Calu3 (cell line): ENCODE data around the gene EIF2B5. TPM values are rescaled to one million over a fixed set of nuclear protein-coding genes. Genes with fewer than 3 reads are reported as not detected.

Source experiments
- BruUV-seq: library from RNA; stranded (reverse); fragments of 400-500 nt; replicated peaks from 2 replicates; lab custom pipeline; 2021; lab: Mats Ljungman, UMichigan
- CTCF ChIA-PET: fragments of 300-600 bp; sonication (Branson Sonifier 250); formaldehyde crosslinking; loops from one replicate; lab custom pipeline; 2022; ENCODE audit warnings: antibody characterized with exemption; lab: Charles Lee
- DNase-seq: peaks from one replicate; pipeline ENCODE4 v3.0.0; 2022
- H3K27ac Mint-ChIP-seq: one replicate; pipeline ENCODE4 v1.8.0; 2022; ENCODE audit warnings: mixed read lengths; ENCODE audit not compliant: unreplicated experiment
- H3K27me3 Mint-ChIP-seq: one replicate; pipeline ENCODE4 v1.8.0; 2022; ENCODE audit warnings: mixed read lengths; ENCODE audit not compliant: unreplicated experiment
- H3K36me3 Mint-ChIP-seq: one replicate; pipeline ENCODE4 v1.8.0; 2022; ENCODE audit warnings: mild to moderate bottlenecking, moderate library complexity, mixed read lengths; ENCODE audit not compliant: insufficient read depth, unreplicated experiment
- H3K4me1 Mint-ChIP-seq: one replicate; pipeline ENCODE4 v1.8.0; 2022; ENCODE audit warnings: mild to moderate bottlenecking, low read depth, mixed read lengths; ENCODE audit not compliant: unreplicated experiment
- H3K4me3 Mint-ChIP-seq: one replicate; pipeline ENCODE4 v1.8.0; 2022; ENCODE audit warnings: mild to moderate bottlenecking, low read depth, moderate library complexity, mixed read lengths; ENCODE audit not compliant: unreplicated experiment
- H3K9me3 Mint-ChIP-seq: one replicate; pipeline ENCODE4 v1.8.0; 2022; ENCODE audit warnings: low read depth, mixed read lengths; ENCODE audit not compliant: unreplicated experiment
- CTCF ChIP-seq: fragments of 200-600 bp; IDR thresholded peaks from one replicate; pipeline ENCODE4 v1.8.0; 2022; ENCODE audit warnings: antibody characterized with exemption; ENCODE audit not compliant: unreplicated experiment
- intact Hi-C: fragments of 100-400 bp; cut with micrococcal nuclease; formaldehyde crosslinking; loops from one replicate; pipeline ENCODE4 v1.10.0; 2022; ENCODE audit not compliant: unreplicated experiment
- total RNA-seq: library from RNA; stranded (reverse); gene quantifications from 2 replicates; pipeline ENCODE4 v1.2.3, GENCODE V29; 2022

The EIF2B5 gene
- total RNA-seq, 1 experiment from 2014 or later: 79.6 TPM

- Mint-ChIP-seq H3K4me3 (peak overlapping the region; percentile 85), H3K36me3 (peaks cover 49% of the 10 kb centered on the region), H3K27me3 (no peaks in the 10 kb centered on the region), H3K4me1 (peaks cover 8% of the 10 kb centered on the region), H3K27ac (peak overlapping the region; percentile 15), H3K9me3 (no peaks in the 10 kb centered on the region)
- DNase-seq: no peak
- TF ChIP-seq CTCF: no peak
- no TSS peak for BruUV-seq
- intact Hi-C loops: no loop called here
- CTCF ChIA-PET: interaction anchor here (0.6 to 1.6 kb wide), 10 partner anchors 11 to 1401 kb away, joined by 3 to 9 read pairs (median 4); partner anchors contain the start of genes ABCF3 and EIF2B5
Measured at GRCh38 chr3:184174284-184174645, 39.1 kb downstream of the EIF2B5 start.

- peak; percentile 100 for DNase-seq
- H3K27me3 Mint-ChIP-seq: no peaks in the 10 kb centered on the region
- intact Hi-C loops: no loop called here
Measured at GRCh38 chr3:184174646-184175492, 39.7 kb downstream of the EIF2B5 start, which contains the start of gene AP2M1. Gene AP2M1 (plus strand): TSS chr3:184174855. CDS start chr3:184176994, 2,139 bp downstream.

GRCh38 chr3:184175506-184175905 is 40.3 kb downstream of the EIF2B5 start:
- BruUV-seq: no TSS peak
- Mint-ChIP-seq H3K4me1 (peaks cover 8% of the 10 kb centered on the region), H3K36me3 (peaks cover 60% of the 10 kb centered on the region), H3K27me3 (no peaks in the 10 kb centered on the region), H3K4me3 (peak overlapping the region; percentile 85), H3K9me3 (no peaks in the 10 kb centered on the region), H3K27ac (peak overlapping the region; percentile 50)
- peak; percentile 19 for DNase-seq
- CTCF ChIA-PET: interaction anchor here (1.0 to 1.6 kb wide), 2 partner anchors 31 to 66 kb away, joined by 3 to 5 read pairs; no protein-coding TSS in a partner anchor
- no peak for TF ChIP-seq CTCF
- intact Hi-C loops: no loop called here

More at GRCh38 chr3:184174646-184175492, 39.7 kb downstream of the EIF2B5 start, which contains the start of gene AP2M1:
- Mint-ChIP-seq H3K9me3 (no peaks in the 10 kb centered on the region), H3K4me3 (peak within 1 kb of the TSS; percentile 85), H3K36me3 (peaks cover 53% of the 10 kb centered on the region), H3K27ac (peak within 1 kb of the TSS; percentile 50), H3K4me1 (peaks cover 8% of the 10 kb centered on the region)
- CTCF ChIA-PET: interaction anchor here (0.6 to 1.6 kb wide), 7 partner anchors 30 to 1400 kb away, joined by 3 to 9 read pairs (median 4); no protein-coding TSS in a partner anchor
- TF ChIP-seq CTCF: no peak
- BruUV-seq: no TSS peak

- peaks cover 60% of the 10 kb centered on the region for H3K36me3 Mint-ChIP-seq
- TSS peak; percentile 25 for BruUV-seq
- H3K27me3 Mint-ChIP-seq: no peaks in the 10 kb centered on the region
- H3K4me3 Mint-ChIP-seq: peak overlapping the region; percentile 85
- H3K4me1 Mint-ChIP-seq: peaks cover 8% of the 10 kb centered on the region
- no peak for DNase-seq
- peak overlapping the region; percentile 50 for H3K27ac Mint-ChIP-seq
- intact Hi-C loops: no loop called here
- H3K9me3 Mint-ChIP-seq: no peaks in the 10 kb centered on the region
- CTCF ChIA-PET: interaction anchor here (0.6 to 1.0 kb wide), 5 partner anchors 10 to 1691 kb away, joined by 3 to 6 read pairs (median 3); partner anchors contain the start of gene ABCF3
- TF ChIP-seq CTCF: no peak
Measured at GRCh38 chr3:184175981-184176376, 40.8 kb downstream of the EIF2B5 start.
